ENCODE results near the gene LRP6. TPM values are rescaled to one million over a fixed set of nuclear protein-coding genes. Genes with fewer than 3 reads are reported as not detected.
A peak's percentile ranks its signal among the peaks of the same experiment; 100 is the strongest.

LRP6 gene
- total and polyA plus RNA-seq, 2 donors (not counting 1 experiment from before 2014, with no cell fraction given), result 21.0 to 39.3 TPM

GRCh38 chr12:12229556-12230092 lies 37.2 kb downstream of the LRP6 start:
- Histone ChIP-seq H2AFZ (ENCODE audit: low read length) (no peak overlapping the region), H3K9me3 (ENCODE audit: control insufficient read depth, insufficient read depth, low read depth, low read length) (no peaks in the 10 kb centered on the region), H3K36me3 (ENCODE audit: control insufficient read depth, insufficient read depth, low read length) (no peaks in the 10 kb centered on the region), H3K79me2 (ENCODE audit: control insufficient read depth, insufficient read depth, low read length) (peaks cover 39% of the 10 kb centered on the region), H3K4me3 (replicated peaks in 1 of 4; ENCODE audit: control extremely low read depth in 1 of 4, insufficient read depth in 1 of 4, low read depth in 3 of 4, low read length in 4 of 4) (no peak overlapping the region), H3K4me2 (ENCODE audit: extremely low read depth, insufficient read depth, low read length) (no peak overlapping the region), H3K4me1 (ENCODE audit: control insufficient read depth, extremely low read depth, insufficient read depth, low read length) (peaks cover 3% of the 10 kb centered on the region), H4K20me1 (ENCODE audit: control insufficient read depth, extremely low read depth, insufficient read depth, low read length) (no peaks in the 10 kb centered on the region), H3K27ac (ENCODE audit: insufficient read depth, low read length) (no peak overlapping the region), H3K9ac (ENCODE audit: insufficient read depth, low read length) (no peak overlapping the region), H3K27me3 (ENCODE audit: control insufficient read depth, insufficient read depth, low read length) (no peaks in the 10 kb centered on the region)
- TF ChIP-seq CTCF (conservative IDR thresholded peaks at IDR 0.05 in 1 of 2, IDR thresholded peaks at IDR 0.05 in 1 of 2; ENCODE audit: low read depth in 1 of 2, low read length in 2 of 2) (no peak), EZH2 (IDR thresholded peaks at IDR 0.05; ENCODE audit: low read length, missing control alignments) (no peak)
- peak in 1 of 2 donors; percentile 35 for DNase-seq (ENCODE audit: low read depth in 2 of 2)

GRCh38 chr12:12228402-12228801 lies 38.4 kb downstream of the LRP6 start:
- TF ChIP-seq CTCF (conservative IDR thresholded peaks at IDR 0.05 in 1 of 2, IDR thresholded peaks at IDR 0.05 in 1 of 2; ENCODE audit: low read depth in 1 of 2, low read length in 2 of 2) (no peak), EZH2 (IDR thresholded peaks at IDR 0.05; ENCODE audit: low read length, missing control alignments) (no peak)

GRCh38 chr12:12226187-12226586 lies 40.7 kb downstream of the LRP6 start:
- Histone ChIP-seq H3K4me3 (replicated peaks in 1 of 4; ENCODE audit: control extremely low read depth in 1 of 4, insufficient read depth in 1 of 4, low read depth in 3 of 4, low read length in 4 of 4) (no peak overlapping the region), H3K79me2 (ENCODE audit: control insufficient read depth, insufficient read depth, low read length) (peaks cover 41% of the 10 kb centered on the region), H3K4me2 (ENCODE audit: extremely low read depth, insufficient read depth, low read length) (no peak overlapping the region), H3K27me3 (ENCODE audit: control insufficient read depth, insufficient read depth, low read length) (no peaks in the 10 kb centered on the region), H4K20me1 (ENCODE audit: control insufficient read depth, extremely low read depth, insufficient read depth, low read length) (no peaks in the 10 kb centered on the region), H3K36me3 (ENCODE audit: control insufficient read depth, insufficient read depth, low read length) (no peaks in the 10 kb centered on the region), H2AFZ (ENCODE audit: low read length) (no peak overlapping the region), H3K4me1 (ENCODE audit: control insufficient read depth, extremely low read depth, insufficient read depth, low read length) (peaks cover 6% of the 10 kb centered on the region), H3K9ac (ENCODE audit: insufficient read depth, low read length) (no peak overlapping the region), H3K27ac (ENCODE audit: insufficient read depth, low read length) (no peak overlapping the region), H3K9me3 (ENCODE audit: control insufficient read depth, insufficient read depth, low read depth, low read length) (no peaks in the 10 kb centered on the region)
- TF ChIP-seq CTCF (conservative IDR thresholded peaks at IDR 0.05 in 1 of 2, IDR thresholded peaks at IDR 0.05 in 1 of 2; ENCODE audit: low read depth in 1 of 2, low read length in 2 of 2) (no peak), EZH2 (IDR thresholded peaks at IDR 0.05; ENCODE audit: low read length, missing control alignments) (no peak)
- no peak for DNase-seq (ENCODE audit: low read depth in 2 of 2)

More at GRCh38 chr12:12228402-12228801, 38.4 kb downstream of the LRP6 start:
- Histone ChIP-seq H3K79me2 (ENCODE audit: control insufficient read depth, insufficient read depth, low read length) (peaks cover 43% of the 10 kb centered on the region), H3K27ac (ENCODE audit: insufficient read depth, low read length) (no peak overlapping the region), H2AFZ (ENCODE audit: low read length) (no peak overlapping the region), H4K20me1 (ENCODE audit: control insufficient read depth, extremely low read depth, insufficient read depth, low read length) (no peaks in the 10 kb centered on the region), H3K4me1 (ENCODE audit: control insufficient read depth, extremely low read depth, insufficient read depth, low read length) (peaks cover 6% of the 10 kb centered on the region), H3K36me3 (ENCODE audit: control insufficient read depth, insufficient read depth, low read length) (no peaks in the 10 kb centered on the region), H3K4me3 (replicated peaks in 1 of 4; ENCODE audit: control extremely low read depth in 1 of 4, insufficient read depth in 1 of 4, low read depth in 3 of 4, low read length in 4 of 4) (no peak overlapping the region), H3K27me3 (ENCODE audit: control insufficient read depth, insufficient read depth, low read length) (no peaks in the 10 kb centered on the region), H3K9ac (ENCODE audit: insufficient read depth, low read length) (no peak overlapping the region), H3K4me2 (ENCODE audit: extremely low read depth, insufficient read depth, low read length) (no peak overlapping the region), H3K9me3 (ENCODE audit: control insufficient read depth, insufficient read depth, low read depth, low read length) (no peaks in the 10 kb centered on the region)
- DNase-seq (ENCODE audit: low read depth in 2 of 2), result no peak
